Cortex of kidney (tissue), 1 donor: ENCODE data around the gene NEDD9.

Experiments
- DNase-seq: peaks from one replicate; lab custom pipeline; 2025; lab: John Stamatoyannopoulos, UW

The NEDD9 gene

GRCh38 chr6:11143394-11144371 is 88.8 kb downstream of the NEDD9 start:
- no peak for DNase-seq

- no peak for DNase-seq
Observed at GRCh38 chr6:11142296-11143027, 90.0 kb downstream of the NEDD9 start.

DNA sequence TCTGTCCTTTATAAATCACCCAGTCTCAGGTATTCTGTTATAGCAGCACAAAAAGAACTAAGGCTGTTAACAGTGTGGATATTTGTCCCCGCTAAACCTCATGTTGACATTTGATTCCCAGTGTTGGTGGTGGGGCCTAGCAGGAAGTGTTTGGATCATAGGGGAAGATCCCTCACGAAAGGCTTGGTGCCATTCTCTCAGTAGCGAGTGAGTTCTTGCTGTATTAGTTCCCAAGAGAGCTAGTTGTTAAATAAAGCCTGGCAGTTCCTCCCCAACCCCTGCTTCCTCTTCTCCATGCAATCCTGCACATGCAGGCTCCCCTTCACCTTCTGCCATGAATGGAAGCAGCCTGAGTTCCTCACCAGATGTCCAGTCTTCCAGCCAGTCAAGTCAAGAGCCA is 91.2 kb downstream of the NEDD9 start:
- DNase-seq: no peak

GRCh38 chr6:11140056-11140455 is 92.4 kb downstream of the NEDD9 start:
- DNase-seq: no peak

DNA sequence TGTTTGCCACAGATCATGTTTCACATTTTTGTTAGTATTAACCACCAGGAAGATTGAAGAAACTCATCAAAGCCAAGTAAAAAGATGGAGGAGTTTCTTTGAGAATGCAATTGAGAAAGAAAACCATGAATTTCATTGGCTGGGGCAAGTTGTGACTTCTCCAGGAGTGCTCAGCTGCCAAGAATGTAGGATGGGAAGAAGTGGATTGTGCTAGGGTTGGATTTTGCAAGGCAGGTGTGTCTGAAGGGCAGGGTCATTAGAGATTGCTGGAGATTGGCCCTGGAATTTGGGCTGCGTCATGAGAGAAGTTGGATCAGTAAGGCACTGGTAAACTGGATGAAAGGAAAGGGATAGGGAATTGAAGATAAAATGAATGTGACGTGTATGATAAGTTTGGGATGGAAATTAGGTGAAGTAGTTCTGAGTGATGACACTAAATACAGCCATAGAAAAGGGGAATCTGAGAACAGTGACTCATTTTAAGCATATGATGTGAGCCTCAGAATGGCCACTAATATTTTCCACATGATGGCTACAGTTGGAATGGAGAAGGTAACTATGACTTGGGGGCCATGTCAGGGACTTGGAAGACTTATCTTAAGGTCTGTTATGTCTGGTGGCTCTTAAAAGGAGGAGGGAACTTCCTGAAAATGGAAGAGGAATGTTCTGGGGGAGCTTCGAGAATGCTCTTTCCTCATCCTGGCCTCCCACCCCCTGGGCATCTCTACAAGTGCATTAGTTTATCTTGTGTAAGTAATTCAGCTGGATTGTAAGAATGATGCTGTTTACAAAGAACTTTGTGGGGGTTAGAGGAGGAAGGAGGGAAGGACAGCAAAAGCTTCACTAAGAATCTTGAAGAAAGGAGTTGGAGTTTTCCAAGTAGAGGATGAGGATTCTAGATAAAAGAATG is 93.2 kb downstream of the NEDD9 start:
- no peak for DNase-seq

- no peak for DNase-seq
Observed at GRCh38 chr6:11136809-11137208, 95.7 kb downstream of the NEDD9 start.
